H9 (cell line): ENCODE data around the gene EML1. TPM values are rescaled to one million over a fixed set of nuclear protein-coding genes. Genes with fewer than 3 reads are reported as not detected.

ENCODE experiments used
- DNase-seq: peaks from one replicate; pipeline ENCODE4 v3.0.0-alpha.2; 2017
- H2AFZ ChIP-seq: one replicate; pipeline ENCODE4 v1.6.1; 2013; ENCODE audit warnings: mild to moderate bottlenecking, low read length, control low read depth, moderate library complexity
- H2AK5ac ChIP-seq: 2 replicates; pipeline ENCODE4 v1.6.1; 2013; ENCODE audit warnings: low read length, control low read depth, mixed read lengths; ENCODE audit not compliant: insufficient read length
- H2BK120ac ChIP-seq: one replicate; pipeline ENCODE4 v1.6.1; 2013; ENCODE audit warnings: low read depth, mild to moderate bottlenecking, low read length, control low read depth, inconsistent platforms; ENCODE audit not compliant: poor library complexity, severe bottlenecking
- H2BK12ac ChIP-seq: 2 replicates; pipeline ENCODE4 v1.6.1; 2013; ENCODE audit warnings: low read length, control low read depth, mixed read lengths, low read depth; ENCODE audit not compliant: insufficient read length
- H2BK15ac ChIP-seq: 2 replicates; pipeline ENCODE4 v1.6.1; 2013; ENCODE audit warnings: low read depth, low read length, control low read depth
- H2BK20ac ChIP-seq: one replicate; pipeline ENCODE4 v1.6.1; 2013; ENCODE audit warnings: low read depth, mild to moderate bottlenecking, low read length, control low read depth, inconsistent platforms; ENCODE audit not compliant: poor library complexity, severe bottlenecking
- H2BK5ac ChIP-seq: 2 replicates; pipeline ENCODE4 v1.6.1; 2013; ENCODE audit warnings: low read length, control low read depth, mixed read lengths; ENCODE audit not compliant: insufficient read length
- H3K14ac ChIP-seq: 2 replicates; pipeline ENCODE4 v1.6.1; 2013; ENCODE audit warnings: low read length, control low read depth; ENCODE audit not compliant: insufficient read depth
- H3K18ac ChIP-seq: 2 replicates; pipeline ENCODE4 v1.6.1; 2013; ENCODE audit warnings: low read depth, mild to moderate bottlenecking, mixed read lengths, low read length, control low read depth; ENCODE audit not compliant: insufficient read length
- H3K23ac ChIP-seq: 2 replicates; pipeline ENCODE4 v1.6.1; 2013; ENCODE audit warnings: low read length, control low read depth, mixed read lengths, low read depth; ENCODE audit not compliant: insufficient read length
- H3K23me2 ChIP-seq: 2 replicates; pipeline ENCODE4 v1.6.1; 2013; ENCODE audit warnings: low read depth, mild to moderate bottlenecking, mixed read lengths, low read length, control low read depth; ENCODE audit not compliant: insufficient read length, poor library complexity, severe bottlenecking
- H3K27ac ChIP-seq: 2 replicates; pipeline ENCODE4 v1.5.1; 2013; ENCODE audit warnings: low read length, control low read depth, mixed read lengths, low read depth; ENCODE audit not compliant: insufficient read length
- H3K27me3 ChIP-seq: 2 replicates; pipeline ENCODE4 v1.6.1; 2013; ENCODE audit warnings: low read length, control low read depth, inconsistent platforms; ENCODE audit not compliant: insufficient read depth
- H3K4ac ChIP-seq: 2 replicates; pipeline ENCODE4 v1.6.1; 2013; ENCODE audit warnings: low read depth, mild to moderate bottlenecking, control low read depth, inconsistent platforms, low read length, moderate library complexity
- H3K4me1 ChIP-seq: 2 replicates; pipeline ENCODE4 v1.6.1; 2013; ENCODE audit warnings: low read length, control low read depth, inconsistent platforms; ENCODE audit not compliant: insufficient read depth
- H3K4me2 ChIP-seq: 2 replicates; pipeline ENCODE4 v1.6.1; 2013; ENCODE audit warnings: low read length, control low read depth, mixed read lengths; ENCODE audit not compliant: insufficient read length, insufficient read depth
- H3K56ac ChIP-seq: 2 replicates; pipeline ENCODE4 v1.6.1; 2013; ENCODE audit warnings: low read depth, mild to moderate bottlenecking, mixed read lengths, low read length, control low read depth; ENCODE audit not compliant: insufficient read length
- H3K79me1 ChIP-seq: 2 replicates; pipeline ENCODE4 v1.6.1; 2013; ENCODE audit warnings: low read depth, mild to moderate bottlenecking, moderate library complexity, low read length, control low read depth, inconsistent platforms; ENCODE audit not compliant: insufficient read depth, poor library complexity, severe bottlenecking
- H3K79me2 ChIP-seq: 2 replicates; pipeline ENCODE4 v1.6.1; 2013; ENCODE audit warnings: low read length, control low read depth, inconsistent platforms; ENCODE audit not compliant: insufficient read depth
- H3K9ac ChIP-seq: 2 replicates; pipeline ENCODE4 v1.6.1; 2013; ENCODE audit warnings: low read length, control low read depth, mixed read lengths; ENCODE audit not compliant: insufficient read length; ENCODE audit errors: extremely low read depth
- H3K9me3 ChIP-seq: one replicate; pipeline ENCODE4 v1.6.1; 2013; ENCODE audit warnings: low read depth, low read length, inconsistent platforms; ENCODE audit not compliant: control insufficient read depth
- H3T11ph ChIP-seq: one replicate; pipeline ENCODE4 v1.6.1; 2013; ENCODE audit warnings: mild to moderate bottlenecking, low read length, control low read depth, inconsistent platforms
- H4K20me1 ChIP-seq: one replicate; pipeline ENCODE4 v1.6.1; 2013; ENCODE audit not compliant: control insufficient read depth, insufficient read length, insufficient read depth
- H4K5ac ChIP-seq: 2 replicates; pipeline ENCODE4 v1.6.1; 2013; ENCODE audit warnings: low read depth, mild to moderate bottlenecking, mixed read lengths, low read length, control low read depth; ENCODE audit not compliant: insufficient read length
- H4K8ac ChIP-seq: replicated peaks from 2 replicates; pipeline ENCODE4 v1.6.1; 2013; ENCODE audit warnings: low read length, control low read depth, mixed read lengths, low read depth; ENCODE audit not compliant: insufficient read length
- H4K91ac ChIP-seq: 2 replicates; pipeline ENCODE4 v1.6.1; 2013; ENCODE audit warnings: low read depth, mild to moderate bottlenecking, moderate library complexity, mixed read lengths, low read length, control low read depth; ENCODE audit not compliant: insufficient read length
- H3K27ac Mint-ChIP-seq, 3 experiments: 2 replicates in 2 of 3; 3 replicates in 1 of 3; pipeline ENCODE4 v1.8.0; 2020 to 2021; ENCODE audit warnings: mixed read lengths in 3 of 3, mild to moderate bottlenecking in 1 of 3, moderate library complexity in 1 of 3
- H3K27me3 Mint-ChIP-seq: 2 replicates; pipeline ENCODE4 v1.8.0; 2021; ENCODE audit warnings: low read depth, mild to moderate bottlenecking, moderate library complexity, mixed read lengths
- H3K36me3 Mint-ChIP-seq, 3 experiments: 2 replicates in 2 of 3; 3 replicates in 1 of 3; pipeline ENCODE4 v1.8.0; 2020 to 2021; ENCODE audit warnings: low read depth in 3 of 3, mixed read lengths in 3 of 3; ENCODE audit not compliant: insufficient read depth in 1 of 3
- H3K4me1 Mint-ChIP-seq, 2 experiments: 2 replicates each; pipeline ENCODE4 v1.8.0; 2020; ENCODE audit warnings: mixed read lengths in 2 of 2
- H3K4me3 Mint-ChIP-seq, 2 experiments: 2 replicates in 1 of 2; 3 replicates in 1 of 2; pipeline ENCODE4 v1.8.0; 2020 to 2021; ENCODE audit warnings: mild to moderate bottlenecking in 2 of 2, mixed read lengths in 2 of 2, moderate library complexity in 1 of 2
- H3K9me3 Mint-ChIP-seq, 2 experiments: 2 replicates in 1 of 2; 3 replicates in 1 of 2; pipeline ENCODE4 v1.8.0; 2020; ENCODE audit warnings: mild to moderate bottlenecking in 2 of 2, mixed read lengths in 2 of 2, moderate library complexity in 1 of 2
- CTCF ChIP-seq: fragments of 200-600 bp; sonication (generic); conservative IDR thresholded peaks from 3 replicates; pipeline ENCODE4 v1.8.0; 2021; ENCODE audit warnings: antibody characterized with exemption, mild to moderate bottlenecking
- WGBS: extraction: QIAGEN DNeasy Blood & Tissue Kit; methylation state at CpG from one replicate; pipeline ENCODE4 v1.1.7; 2013; ENCODE audit warnings: missing lambda C conversion rate, low lambda C conversion rate, mixed read lengths; ENCODE audit not compliant: insufficient read length; ENCODE audit errors: extremely low coverage; 5-methylcytosine and 5-hydroxymethylcytosine counted together
- total RNA-seq: library from RNA; stranded (reverse); gene quantifications from 2 replicates; pipeline ENCODE4 v1.2.1, GENCODE V29; 2021

Gene EML1
- total RNA-seq, 1 experiment from 2014 or later, result 16.7 TPM

DNA sequence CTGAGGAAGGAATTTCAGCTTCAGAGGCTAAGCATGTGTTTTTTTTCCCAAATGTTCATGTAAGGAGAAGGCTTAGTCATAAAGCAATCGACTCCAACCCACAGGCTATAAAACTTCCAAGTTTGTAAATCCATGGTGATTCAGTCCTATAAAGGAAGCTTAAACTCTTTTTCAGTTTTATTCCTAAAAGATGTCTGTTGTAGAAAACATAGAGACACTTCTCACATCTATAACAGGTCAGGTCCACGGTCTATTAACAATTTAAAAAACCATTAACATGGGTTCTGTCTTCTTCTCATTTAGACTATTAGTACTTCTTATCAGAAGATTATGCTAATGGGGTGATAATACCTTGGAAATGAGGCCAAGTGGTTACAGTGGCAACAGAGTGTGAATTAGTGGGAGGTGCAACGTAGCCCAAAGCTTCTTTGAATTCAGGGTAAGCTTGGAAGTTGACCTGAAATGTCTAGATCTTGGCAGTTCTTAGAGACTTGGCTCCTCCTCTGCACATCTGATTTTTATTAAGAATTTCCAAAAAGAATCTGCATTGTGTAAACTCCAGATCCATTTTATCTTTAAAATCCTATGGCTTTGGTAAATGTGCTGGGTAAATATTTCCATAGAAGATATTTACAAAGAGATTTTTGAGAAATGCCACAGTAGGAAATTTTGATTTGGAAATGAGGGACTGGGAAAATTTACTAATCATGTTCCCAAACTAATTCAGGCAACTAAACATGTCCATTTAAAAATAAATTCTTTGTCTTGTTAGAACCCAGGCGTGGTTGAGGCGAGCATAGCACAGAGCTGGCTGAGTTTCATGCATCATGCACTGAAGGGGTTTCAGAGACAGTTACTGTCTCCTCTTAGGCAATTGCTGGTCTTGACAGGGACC is 86.4 kb downstream of the EML1 start:
- Mint-ChIP-seq H3K4me1 (peaks cover 47 to 53% of the 10 kb centered on the region in 2 experiments), H3K27ac (no peak overlapping the region), H3K36me3 (no peaks in the 10 kb centered on the region; a peak in 2 of 7 replicates), H3K9me3 (no peaks in the 10 kb centered on the region), H3K27me3 (peaks cover 7% of the 10 kb centered on the region), H3K4me3 (no peak overlapping the region)
- Histone ChIP-seq H4K91ac (no peak overlapping the region), H3K56ac (no peak overlapping the region), H2BK5ac (no peak overlapping the region), H3K23ac (no peak overlapping the region), H4K20me1 (no peaks in the 10 kb centered on the region), H3K14ac (no peak overlapping the region), H4K5ac (no peak overlapping the region), H2BK15ac (no peak overlapping the region), H3K79me1 (no peaks in the 10 kb centered on the region), H4K8ac (no peak overlapping the region), H3K4ac (no peak overlapping the region), H3K23me2 (no peaks in the 10 kb centered on the region), H2BK12ac (no peak overlapping the region), H3K4me2 (no peak overlapping the region), H3K9ac (no peak overlapping the region), H3T11ph (no peak overlapping the region), H3K9me3 (no peaks in the 10 kb centered on the region), H2AFZ (no peak overlapping the region), H2BK20ac (no peak overlapping the region), H3K4me1 (no peaks in the 10 kb centered on the region; the same call in 1 of the 2 replicates), H3K18ac (peak overlapping the region; percentile 50), H3K79me2 (no peaks in the 10 kb centered on the region), H3K27me3 (no peaks in the 10 kb centered on the region), H2BK120ac (no peak overlapping the region), H3K27ac (no peak overlapping the region), H2AK5ac (no peak overlapping the region)
- DNase-seq, result no peak
- no peak for TF ChIP-seq CTCF
- no CpG with 5 or more reads among the region's 5 CpGs for WGBS
